SK-N-SH treated with all-trans-retinoic acid at 6 μM for 48 hours (cell line): ENCODE results near the gene EOGT.

Source experiments
- ARNTL ChIP-seq: fragments of 450-650 bp; formaldehyde crosslinking; IDR thresholded peaks from 2 replicates; pipeline ENCODE4 v1.5.0; 2020; ENCODE audit warnings: low read depth, mild to moderate bottlenecking, moderate library complexity, borderline replicate concordance
- ESRRG ChIP-seq: fragments of 250-450 bp; sonication (Bioruptor Pico); IDR thresholded peaks from 2 replicates; pipeline ENCODE4 v1.6.1; 2021; ENCODE audit warnings: mild to moderate bottlenecking
- GLIS3 ChIP-seq: fragments of 250-450 bp; sonication (Bioruptor Pico); IDR thresholded peaks from 2 replicates; pipeline ENCODE4 v1.5.0; 2020; ENCODE audit warnings: mild to moderate bottlenecking, moderate library complexity
- OSR1 ChIP-seq: fragments of 250-450 bp; sonication (Bioruptor Pico); IDR thresholded peaks from 2 replicates; pipeline ENCODE4 v1.8.0; 2022; ENCODE audit warnings: moderate library complexity, mild to moderate bottlenecking, inconsistent platforms
- RARB ChIP-seq: fragments of 250-450 bp; sonication (Bioruptor Pico); IDR thresholded peaks from 2 replicates; pipeline ENCODE4 v1.8.0; 2021; ENCODE audit warnings: mild to moderate bottlenecking, moderate library complexity
- SNAI2 ChIP-seq: fragments of 250-450 bp; sonication (Bioruptor Pico); IDR thresholded peaks from 2 replicates; pipeline ENCODE4 v1.5.0; 2020; ENCODE audit warnings: mild to moderate bottlenecking, moderate library complexity
- TCF4 ChIP-seq: fragments of 250-450 bp; sonication (Bioruptor Pico); IDR thresholded peaks from 2 replicates; pipeline ENCODE4 v1.8.0; 2021; ENCODE audit warnings: mild to moderate bottlenecking, moderate library complexity, borderline replicate concordance
- ZFP3 ChIP-seq: fragments of 250-450 bp; sonication (Bioruptor Pico); IDR thresholded peaks from 2 replicates; pipeline ENCODE4 v1.5.0; 2020; ENCODE audit warnings: mild to moderate bottlenecking, moderate library complexity
- ZFP30 ChIP-seq: fragments of 450-650 bp; formaldehyde crosslinking; IDR thresholded peaks from 2 replicates; pipeline ENCODE4 v1.5.0; 2022; ENCODE audit warnings: mild to moderate bottlenecking, moderate library complexity
- ZNF8 ChIP-seq: fragments of 450-650 bp; formaldehyde crosslinking; IDR thresholded peaks from 2 replicates; pipeline ENCODE4 v1.5.0; 2020; ENCODE audit warnings: mild to moderate bottlenecking, moderate library complexity
- TF ChIP-seq, protein P1 (sequence below): fragments of 250-450 bp; sonication (Bioruptor Pico); IDR thresholded peaks from 2 replicates; pipeline ENCODE4 v1.8.0; 2020; ENCODE audit warnings: mild to moderate bottlenecking, moderate library complexity, borderline replicate concordance

- TF ChIP-seq ESRRG (CRISPR knock-in tag) = no peak
- TF ChIP-seq GLIS3 (CRISPR knock-in tag) = no peak
- no peak for TF ChIP-seq SNAI2 (CRISPR knock-in tag)
- TF ChIP-seq, protein P1, sequence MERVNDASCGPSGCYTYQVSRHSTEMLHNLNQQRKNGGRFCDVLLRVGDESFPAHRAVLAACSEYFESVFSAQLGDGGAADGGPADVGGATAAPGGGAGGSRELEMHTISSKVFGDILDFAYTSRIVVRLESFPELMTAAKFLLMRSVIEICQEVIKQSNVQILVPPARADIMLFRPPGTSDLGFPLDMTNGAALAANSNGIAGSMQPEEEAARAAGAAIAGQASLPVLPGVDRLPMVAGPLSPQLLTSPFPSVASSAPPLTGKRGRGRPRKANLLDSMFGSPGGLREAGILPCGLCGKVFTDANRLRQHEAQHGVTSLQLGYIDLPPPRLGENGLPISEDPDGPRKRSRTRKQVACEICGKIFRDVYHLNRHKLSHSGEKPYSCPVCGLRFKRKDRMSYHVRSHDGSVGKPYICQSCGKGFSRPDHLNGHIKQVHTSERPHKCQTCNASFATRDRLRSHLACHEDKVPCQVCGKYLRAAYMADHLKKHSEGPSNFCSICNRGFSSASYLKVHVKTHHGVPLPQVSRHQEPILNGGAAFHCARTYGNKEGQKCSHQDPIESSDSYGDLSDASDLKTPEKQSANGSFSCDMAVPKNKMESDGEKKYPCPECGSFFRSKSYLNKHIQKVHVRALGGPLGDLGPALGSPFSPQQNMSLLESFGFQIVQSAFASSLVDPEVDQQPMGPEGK (CRISPR knock-in tag) = no peak
- no peak for TF ChIP-seq ZFP30 (CRISPR knock-in tag)
- no peak for TF ChIP-seq ARNTL (CRISPR knock-in tag)
- TF ChIP-seq ZFP3 (CRISPR knock-in tag) = no peak
- no peak for TF ChIP-seq OSR1
- TF ChIP-seq RARB = no peak
- TF ChIP-seq ZNF8 = no peak
- TF ChIP-seq TCF4 = no peak
Measured at GRCh38 chr3:69044608-69045007, 31.1 kb upstream of the EOGT start.
